ENCODE measurements around the gene BMP10. TPM values are rescaled to one million over a fixed set of nuclear protein-coding genes. Genes with fewer than 3 reads are reported as not detected.

BMP10 gene
- polyA plus RNA-seq, 1 of the 3 experiments (the other 2 are of a cell fraction): not detected

- Histone ChIP-seq H3K4me3 (ENCODE audit: low read depth in 2 of 2, low read length in 1 of 2) (no peak overlapping the region), H3F3A (replicated peaks; ENCODE audit: insufficient read depth) (no peaks in the 10 kb centered on the region), H3K4me2 (no peak overlapping the region), H2AFZ (ENCODE audit: low read depth) (no peak overlapping the region), H3K79me2 (ENCODE audit: insufficient read depth) (no peaks in the 10 kb centered on the region), H3K9me3 (no peaks in the 10 kb centered on the region), H3K36me3 (replicated peaks in 1 of 2; ENCODE audit: control insufficient read depth in 1 of 2, insufficient read depth in 2 of 2, low read length in 1 of 2) (no peaks in the 10 kb centered on the region), H3K27ac (ENCODE audit: low read depth in 2 of 2, low read length in 1 of 2) (no peak overlapping the region; a peak in 1 of 4 replicates), H3K9me2 (no peaks in the 10 kb centered on the region), H3K27me3 (ENCODE audit: insufficient read depth) (peaks cover 13% of the 10 kb centered on the region; the same call in 1 of the 2 replicates), H3K9ac (no peak overlapping the region), H4K20me1 (ENCODE audit: insufficient read depth) (no peaks in the 10 kb centered on the region), H3K4me1 (ENCODE audit: control insufficient read depth in 1 of 2, insufficient read depth in 2 of 2, low read depth in 1 of 2, low read length in 1 of 2) (no peaks in the 10 kb centered on the region; a peak in 1 of 4 replicates)
- ChIA-PET POLR2A (no interaction called here), CTCF (interaction anchor here (1.0 to 3.8 kb wide), 3 partner anchors 14 to 101 kb away, joined by 3 to 12 read pairs (median 3); no protein-coding TSS in a partner anchor)
- no peak for TF ChIP-seq MEF2A (IDR thresholded peaks at IDR 0.05; ENCODE audit: borderline replicate concordance, low read depth)
- TF ChIP-seq PBX3 (IDR thresholded peaks at IDR 0.05): no peak
- TF ChIP-seq TEAD4 (IDR thresholded peaks at IDR 0.05; ENCODE audit: borderline replicate concordance, insufficient read depth): no peak
- no peak for TF ChIP-seq GABPA (IDR thresholded peaks at IDR 0.05; ENCODE audit: low read depth)
- no peak for TF ChIP-seq FOXJ3 (CRISPR knock-in tag; IDR thresholded peaks at IDR 0.05)
- WGBS (ENCODE audit: low lambda C conversion rate): 53% methylated on average over 2 of the region's 2 CpGs
- DNase-seq: no peak
These were observed 18.2 kb downstream of the BMP10 start for GRCh38 chr2:68853035-68853434.

GRCh38 chr2:68850524-68850923, 20.7 kb downstream of the BMP10 start:
- peaks cover 16% of the 10 kb centered on the region; the same call in 1 of the 2 replicates for H3K27me3 ChIP-seq (ENCODE audit: insufficient read depth)
- TF ChIP-seq FOXM1 (IDR thresholded peaks at IDR 0.05; ENCODE audit: low read depth) (no peak), CTCF (IDR thresholded peaks at IDR 0.05) (no peak), RFX5 (IDR thresholded peaks at IDR 0.05; ENCODE audit: low read length) (no peak), SIN3A (IDR thresholded peaks at IDR 0.05; ENCODE audit: borderline replicate concordance, low read depth, low read length) (no peak), FOXJ3 (CRISPR knock-in tag; IDR thresholded peaks at IDR 0.05) (no peak), POLR2AphosphoS5 (IDR thresholded peaks at IDR 0.05; ENCODE audit: low read depth, low read length) (no peak)
- TF ChIP-seq, protein P1, sequence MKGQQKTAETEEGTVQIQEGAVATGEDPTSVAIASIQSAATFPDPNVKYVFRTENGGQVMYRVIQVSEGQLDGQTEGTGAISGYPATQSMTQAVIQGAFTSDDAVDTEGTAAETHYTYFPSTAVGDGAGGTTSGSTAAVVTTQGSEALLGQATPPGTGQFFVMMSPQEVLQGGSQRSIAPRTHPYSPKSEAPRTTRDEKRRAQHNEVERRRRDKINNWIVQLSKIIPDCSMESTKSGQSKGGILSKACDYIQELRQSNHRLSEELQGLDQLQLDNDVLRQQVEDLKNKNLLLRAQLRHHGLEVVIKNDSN (IDR thresholded peaks at IDR 0.05; ENCODE audit: borderline replicate concordance, low read depth): no peak
- H3K27ac ChIP-seq (ENCODE audit: low read depth in 2 of 2, low read length in 1 of 2): no peak overlapping the region
- POLR2A ChIA-PET: no interaction called here
- no peaks in the 10 kb centered on the region for H3K36me3 ChIP-seq (replicated peaks in 1 of 2; ENCODE audit: control insufficient read depth in 1 of 2, insufficient read depth in 2 of 2, low read length in 1 of 2)
- H3K9me2 ChIP-seq: no peaks in the 10 kb centered on the region
- no peaks in the 10 kb centered on the region for H3K79me2 ChIP-seq (ENCODE audit: insufficient read depth)
- H3K4me2 ChIP-seq: no peak overlapping the region
- no peak overlapping the region for H2AFZ ChIP-seq (ENCODE audit: low read depth)
- H3K4me1 ChIP-seq (ENCODE audit: control insufficient read depth in 1 of 2, insufficient read depth in 2 of 2, low read depth in 1 of 2, low read length in 1 of 2): no peaks in the 10 kb centered on the region; a peak in 1 of 4 replicates
- H3F3A ChIP-seq (replicated peaks; ENCODE audit: insufficient read depth): no peaks in the 10 kb centered on the region
- WGBS (ENCODE audit: low lambda C conversion rate): 86% methylated on average over 3 of the region's 3 CpGs
- CTCF ChIA-PET: interaction anchor here (1.0 kb wide), 1 partner anchor 99 kb away, joined by 3 read pairs; no protein-coding TSS in a partner anchor
- no peak overlapping the region for H3K4me3 ChIP-seq (ENCODE audit: low read depth in 2 of 2, low read length in 1 of 2)
- no peaks in the 10 kb centered on the region for H4K20me1 ChIP-seq (ENCODE audit: insufficient read depth)
- H3K9ac ChIP-seq: no peak overlapping the region
- H3K9me3 ChIP-seq: no peaks in the 10 kb centered on the region
- DNase-seq: no peak

Data from SK-N-SH (cell line).